Measurements from ENCODE around the gene SLC35A1. TPM values are rescaled to one million over a fixed set of nuclear protein-coding genes. Genes with fewer than 3 reads are reported as not detected.

The SLC35A1 gene
- total and polyA plus RNA-seq, 2 donors (not counting 1 experiment from before 2014, with no cell fraction given) = 9.1 to 15.6 TPM

DNA sequence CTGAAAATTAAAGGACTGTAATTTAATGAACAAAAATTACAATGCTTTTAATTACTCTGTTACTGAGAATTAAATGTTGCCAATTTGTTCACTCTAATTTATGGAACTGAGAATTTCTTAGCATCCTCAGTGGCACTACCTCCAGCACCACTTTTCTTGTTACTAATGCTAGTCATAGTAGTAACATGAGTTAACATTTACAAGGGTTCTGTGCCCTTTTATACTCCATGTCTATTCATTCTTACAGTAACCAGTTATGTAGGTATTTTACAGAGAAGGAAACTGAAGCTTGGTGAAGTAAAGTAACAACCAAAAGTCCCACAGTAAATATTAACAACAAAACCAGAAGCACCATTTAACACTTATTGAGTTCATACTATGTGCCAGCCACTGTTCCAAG, 82.7 kb downstream of the SLC35A1 start:
- H3K9me3 Mint-ChIP-seq (ENCODE audit: insufficient read depth) = no peaks in the 10 kb centered on the region
- Histone ChIP-seq H3K9me3 (ENCODE audit: control extremely low read depth in 1 of 3, control insufficient read depth in 2 of 3, insufficient read depth in 1 of 3, low read length in 2 of 3) (no peaks in the 10 kb centered on the region), H3K9ac (ENCODE audit: low read length) (no peak overlapping the region), H3K4me1 (ENCODE audit: control insufficient read depth in 2 of 2, insufficient read depth in 2 of 2, low read length in 2 of 2) (no peaks in the 10 kb centered on the region), H3K27me3 (replicated peaks in 1 of 4; ENCODE audit: control extremely low read depth in 1 of 4, control insufficient read depth in 3 of 4, insufficient read depth in 4 of 4, low read length in 3 of 4) (no peaks in the 10 kb centered on the region), H4K20me1 (ENCODE audit: control insufficient read depth, insufficient read depth, low read length, poor library complexity, severe bottlenecking) (no peaks in the 10 kb centered on the region), H3K4me3 (ENCODE audit: control extremely low read depth in 1 of 5, extremely low read depth in 1 of 5, insufficient read depth in 1 of 5, low read depth in 2 of 5, low read length in 4 of 5) (no peak overlapping the region), H3K79me2 (ENCODE audit: control insufficient read depth, insufficient read depth, low read length) (no peaks in the 10 kb centered on the region), H2AFZ (ENCODE audit: insufficient read depth, low read depth, low read length, poor library complexity, severe bottlenecking) (no peak overlapping the region), H3K27ac (ENCODE audit: low read length in 2 of 2) (no peak overlapping the region), H3K4me2 (replicated peaks; ENCODE audit: low read depth, low read length, poor library complexity, severe bottlenecking) (no peak overlapping the region), H3K36me3 (replicated peaks in 1 of 2; ENCODE audit: control extremely low read depth in 1 of 2, control insufficient read depth in 1 of 2, extremely low read depth in 1 of 2, insufficient read depth in 2 of 2, low read length in 1 of 2) (peaks cover 8 to 61% of the 10 kb centered on the region in 2 experiments)
- H3K4me3 Mint-ChIP-seq = no peak overlapping the region
- DNase-seq (no peak), ATAC-seq (ENCODE audit: low read depth) (no peak)
- H3K27me3 Mint-ChIP-seq = no peaks in the 10 kb centered on the region
- TF ChIP-seq, protein P1, sequence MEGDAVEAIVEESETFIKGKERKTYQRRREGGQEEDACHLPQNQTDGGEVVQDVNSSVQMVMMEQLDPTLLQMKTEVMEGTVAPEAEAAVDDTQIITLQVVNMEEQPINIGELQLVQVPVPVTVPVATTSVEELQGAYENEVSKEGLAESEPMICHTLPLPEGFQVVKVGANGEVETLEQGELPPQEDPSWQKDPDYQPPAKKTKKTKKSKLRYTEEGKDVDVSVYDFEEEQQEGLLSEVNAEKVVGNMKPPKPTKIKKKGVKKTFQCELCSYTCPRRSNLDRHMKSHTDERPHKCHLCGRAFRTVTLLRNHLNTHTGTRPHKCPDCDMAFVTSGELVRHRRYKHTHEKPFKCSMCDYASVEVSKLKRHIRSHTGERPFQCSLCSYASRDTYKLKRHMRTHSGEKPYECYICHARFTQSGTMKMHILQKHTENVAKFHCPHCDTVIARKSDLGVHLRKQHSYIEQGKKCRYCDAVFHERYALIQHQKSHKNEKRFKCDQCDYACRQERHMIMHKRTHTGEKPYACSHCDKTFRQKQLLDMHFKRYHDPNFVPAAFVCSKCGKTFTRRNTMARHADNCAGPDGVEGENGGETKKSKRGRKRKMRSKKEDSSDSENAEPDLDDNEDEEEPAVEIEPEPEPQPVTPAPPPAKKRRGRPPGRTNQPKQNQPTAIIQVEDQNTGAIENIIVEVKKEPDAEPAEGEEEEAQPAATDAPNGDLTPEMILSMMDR (IDR thresholded peaks at IDR 0.05) = no peak
- TF ChIP-seq EZH2 (IDR thresholded peaks at IDR 0.05; ENCODE audit: borderline replicate concordance, insufficient read depth, low read depth, low read length, poor library complexity, severe bottlenecking) = no peak
- no peak overlapping the region for H3K27ac Mint-ChIP-seq
- ChIA-PET POLR2A (no interaction called here), CTCF (no interaction called here)
- intact Hi-C loops (cut with micrococcal nuclease) = no loop called here
- H3K4me1 Mint-ChIP-seq = no peaks in the 10 kb centered on the region

DNA sequence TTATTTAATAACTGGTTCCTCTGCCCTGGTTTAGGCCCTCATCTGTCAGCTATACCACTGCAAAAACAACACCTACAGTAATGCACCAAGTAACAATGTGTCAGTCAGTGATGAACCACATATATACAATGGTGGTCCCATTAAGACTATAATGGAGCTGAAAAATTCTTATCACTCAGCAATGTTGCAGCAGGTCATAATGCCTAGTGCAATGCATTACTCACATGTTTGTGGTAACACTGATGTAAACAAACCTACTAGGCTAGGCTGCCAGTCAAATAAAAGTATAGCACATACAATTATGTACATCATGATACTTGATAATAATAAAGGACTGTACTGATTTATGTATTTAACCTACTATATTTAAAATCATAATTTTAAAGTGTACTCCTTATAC, 85.7 kb downstream of the SLC35A1 start:
- Histone ChIP-seq H3K4me1 (ENCODE audit: control insufficient read depth in 2 of 2, insufficient read depth in 2 of 2, low read length in 2 of 2) (no peaks in the 10 kb centered on the region), H3K9ac (ENCODE audit: low read length) (no peak overlapping the region), H3K36me3 (replicated peaks in 1 of 2; ENCODE audit: control extremely low read depth in 1 of 2, control insufficient read depth in 1 of 2, extremely low read depth in 1 of 2, insufficient read depth in 2 of 2, low read length in 1 of 2) (peaks cover 15 to 71% of the 10 kb centered on the region in 2 experiments), H3K79me2 (ENCODE audit: control insufficient read depth, insufficient read depth, low read length) (no peaks in the 10 kb centered on the region), H4K20me1 (ENCODE audit: control insufficient read depth, insufficient read depth, low read length, poor library complexity, severe bottlenecking) (no peaks in the 10 kb centered on the region), H3K4me3 (ENCODE audit: control extremely low read depth in 1 of 5, extremely low read depth in 1 of 5, insufficient read depth in 1 of 5, low read depth in 2 of 5, low read length in 4 of 5) (no peak overlapping the region), H2AFZ (ENCODE audit: insufficient read depth, low read depth, low read length, poor library complexity, severe bottlenecking) (no peak overlapping the region), H3K9me3 (ENCODE audit: control extremely low read depth in 1 of 3, control insufficient read depth in 2 of 3, insufficient read depth in 1 of 3, low read length in 2 of 3) (no peaks in the 10 kb centered on the region), H3K27me3 (replicated peaks in 1 of 4; ENCODE audit: control extremely low read depth in 1 of 4, control insufficient read depth in 3 of 4, insufficient read depth in 4 of 4, low read length in 3 of 4) (no peaks in the 10 kb centered on the region), H3K27ac (ENCODE audit: low read length in 2 of 2) (no peak overlapping the region), H3K4me2 (replicated peaks; ENCODE audit: low read depth, low read length, poor library complexity, severe bottlenecking) (no peak overlapping the region)
- Mint-ChIP-seq H3K27me3 (no peaks in the 10 kb centered on the region), H3K4me3 (no peak overlapping the region), H3K4me1 (no peaks in the 10 kb centered on the region), H3K9me3 (ENCODE audit: insufficient read depth) (no peaks in the 10 kb centered on the region), H3K27ac (no peak overlapping the region)
- TF ChIP-seq EZH2 (IDR thresholded peaks at IDR 0.05; ENCODE audit: borderline replicate concordance, insufficient read depth, low read depth, low read length, poor library complexity, severe bottlenecking) = no peak
- TF ChIP-seq, protein P1 (IDR thresholded peaks at IDR 0.05) = no peak
- DNase-seq (no peak), ATAC-seq (ENCODE audit: low read depth) (no peak)
- ChIA-PET CTCF (interaction anchor here (0.9 kb wide), 1 partner anchor 9 kb away, joined by 3 read pairs; no protein-coding TSS in a partner anchor), POLR2A (no interaction called here)
- intact Hi-C loops (cut with micrococcal nuclease) = no loop called here
